IPS DF 4.7 (cell line): ENCODE results near the gene ACE.

Experiments
- DNase-seq: peaks from one replicate; pipeline ENCODE4 v3.0.0-alpha.2; 2013; ENCODE audit warnings: low spot score; ENCODE audit errors: extremely low read depth

The ACE gene

GRCh38 chr17:63476854-63477479 lies at the start of gene ACE:
ACE (plus strand) TSS chr17:63477061; CDS start chr17:63477095, 34 bp downstream.
- no peak for DNase-seq

DNA sequence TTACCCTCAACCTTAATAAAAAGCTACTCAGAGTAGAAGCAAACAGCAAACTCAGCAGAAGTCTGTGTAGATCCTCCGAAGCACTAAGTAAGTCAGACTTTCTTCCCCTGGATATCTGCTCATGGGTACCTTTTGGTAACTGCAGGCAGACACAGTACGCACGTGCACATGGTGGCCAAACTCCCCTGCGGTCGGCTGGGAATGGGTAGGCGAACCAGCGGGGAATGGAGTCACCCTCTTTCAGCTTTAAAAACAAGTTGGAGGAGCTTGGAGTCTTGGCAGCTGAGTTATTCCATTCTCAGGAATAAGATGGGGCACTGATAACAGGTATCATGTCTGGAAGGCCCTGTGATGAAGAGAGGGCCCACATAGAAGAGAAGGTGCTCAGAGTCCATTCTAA lies 47.1 kb upstream of the ACE start:
- no peak for DNase-seq

DNA sequence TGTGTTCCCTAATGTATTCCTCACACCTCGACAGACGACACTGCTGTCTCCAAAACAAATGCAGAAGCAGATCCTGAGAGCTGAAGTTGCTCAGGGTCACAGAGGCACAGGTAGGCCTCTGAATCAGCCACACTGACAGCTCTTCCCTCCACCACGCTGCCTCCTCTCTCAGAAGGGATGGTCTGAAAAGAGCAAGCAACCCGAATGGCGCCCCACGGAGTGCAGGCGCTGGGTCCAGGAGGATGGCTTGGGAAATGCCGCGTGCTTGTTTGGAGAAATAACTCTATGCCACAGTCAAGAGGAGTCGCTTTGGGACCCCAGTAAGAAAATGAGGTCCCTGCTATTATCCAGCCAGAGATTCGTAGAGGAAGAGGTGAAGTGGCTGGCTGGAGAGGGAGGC lies 46.6 kb upstream of the ACE start:
- no peak for DNase-seq

DNA sequence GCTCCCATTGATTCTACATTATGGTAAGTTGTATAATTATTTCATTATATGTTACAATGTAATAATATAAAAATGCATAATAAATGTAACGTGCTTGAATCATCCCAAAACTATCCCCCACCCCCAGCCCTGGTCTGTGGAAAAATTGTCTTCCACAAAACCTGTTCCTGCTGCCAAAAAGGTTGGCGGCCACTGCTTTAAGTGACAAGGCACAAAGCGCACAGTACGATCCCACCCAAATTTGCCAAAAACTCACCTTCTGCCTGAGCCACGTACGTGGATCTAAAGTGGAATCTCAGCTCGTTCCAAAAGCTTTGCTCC lies 45.3 kb upstream of the ACE start:
- no peak for DNase-seq

- DNase-seq, result no peak
Measured at GRCh38 chr17:63431939-63432804, 44.7 kb upstream of the ACE start.

- no peak for DNase-seq
Measured at GRCh38 chr17:63433746-63434591, 42.9 kb upstream of the ACE start.

DNA sequence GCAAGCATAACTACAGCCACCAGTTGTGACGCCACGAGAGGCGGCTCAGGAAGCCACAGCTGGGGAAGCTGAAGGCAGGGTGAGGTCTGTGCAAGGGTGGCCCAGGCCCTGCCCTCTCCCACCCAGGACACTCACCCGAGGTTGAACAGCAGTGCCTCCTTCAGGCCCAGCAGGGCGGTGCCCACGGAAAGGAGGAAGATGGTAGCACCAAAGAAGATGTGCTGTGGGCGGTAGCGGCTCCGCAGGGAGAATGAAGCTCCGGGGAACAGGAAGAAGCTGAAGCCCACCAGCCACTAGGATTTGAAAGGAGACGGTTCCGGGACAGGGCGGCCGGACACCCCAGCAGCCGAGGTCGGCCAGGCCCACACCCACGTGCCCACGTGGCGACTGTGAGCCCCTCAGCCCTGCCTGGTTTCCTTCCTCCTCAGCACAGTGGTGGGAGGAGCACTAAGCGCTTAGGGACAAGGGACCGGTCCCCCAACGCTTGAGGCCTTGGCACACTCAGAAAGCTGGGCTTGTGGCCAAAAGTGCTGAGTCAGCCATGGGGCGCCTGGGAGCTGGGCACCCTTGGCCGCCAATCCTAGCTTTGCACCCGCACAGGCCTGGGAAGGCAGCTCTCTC lies 41.8 kb upstream of the ACE start:
- DNase-seq, result no peak

DNA sequence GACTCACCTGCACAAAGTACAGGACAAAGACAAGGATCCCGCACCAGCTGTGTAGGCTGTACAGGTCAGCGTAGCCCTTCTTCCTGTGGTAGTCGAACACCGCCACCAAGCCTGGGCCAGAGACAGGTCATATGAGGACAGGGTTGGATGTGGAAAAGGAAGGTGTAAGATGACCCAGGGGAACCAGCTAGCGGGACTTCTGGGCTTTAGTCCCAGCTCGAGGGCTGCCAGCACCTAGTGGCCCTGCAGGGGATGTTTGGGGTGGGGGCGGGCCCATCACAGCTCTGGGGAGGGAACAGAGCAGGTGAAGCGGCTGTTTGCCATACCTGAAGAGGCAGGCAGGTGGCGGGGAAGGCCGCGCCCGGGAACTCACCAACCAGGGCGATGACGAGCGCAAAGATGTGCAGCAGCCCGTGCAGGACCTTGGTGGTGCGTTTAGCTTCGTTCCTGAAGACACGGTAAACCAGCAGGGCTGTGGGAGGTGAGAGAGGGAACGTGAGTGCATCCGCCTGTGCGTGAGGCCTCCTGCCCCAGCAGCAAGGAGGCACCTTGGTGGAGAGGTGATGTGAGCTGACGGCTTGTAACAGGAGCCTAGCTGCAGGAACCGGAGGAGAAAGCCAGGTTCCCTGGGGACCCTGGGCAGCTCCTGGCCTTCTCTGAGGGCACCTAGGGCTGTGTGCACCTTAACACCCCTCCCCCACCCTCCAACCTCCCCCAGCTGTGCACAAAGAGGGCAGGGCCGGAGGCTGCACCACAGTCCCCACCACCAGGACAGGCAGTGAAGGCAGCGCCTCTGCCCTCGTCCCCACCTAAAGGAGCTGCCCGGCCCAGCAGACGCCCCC lies 41.0 kb upstream of the ACE start:
- DNase-seq, result no peak

DNA sequence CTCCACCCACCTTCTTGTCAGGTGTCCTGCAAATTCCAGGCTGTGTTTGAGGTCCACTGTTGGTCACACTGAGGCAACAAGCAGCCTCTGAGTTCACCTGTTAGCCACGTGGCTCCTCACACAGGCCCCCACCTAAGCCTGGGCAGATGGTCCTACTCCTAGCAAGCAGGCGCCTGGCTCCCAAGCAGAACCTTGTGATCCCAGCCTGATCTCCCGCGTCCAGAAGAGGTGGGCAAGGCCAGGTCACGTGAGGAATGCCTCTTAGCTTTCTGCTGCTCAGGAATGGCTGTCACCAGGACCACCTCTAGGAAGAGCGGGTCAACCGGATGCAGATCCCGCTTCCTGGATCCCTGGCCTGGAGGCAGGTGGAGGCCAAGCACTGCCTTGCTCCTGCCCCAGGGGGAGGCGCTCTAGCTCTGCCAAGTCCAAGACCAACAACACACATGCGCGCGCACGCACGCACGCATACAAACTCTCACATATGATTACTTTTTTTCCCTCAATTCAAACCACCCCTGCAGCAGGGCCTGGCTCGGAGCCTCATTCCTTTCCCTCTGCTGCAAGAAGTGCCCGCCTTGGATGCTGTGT lies 40.2 kb upstream of the ACE start:
- no peak for DNase-seq

DNA sequence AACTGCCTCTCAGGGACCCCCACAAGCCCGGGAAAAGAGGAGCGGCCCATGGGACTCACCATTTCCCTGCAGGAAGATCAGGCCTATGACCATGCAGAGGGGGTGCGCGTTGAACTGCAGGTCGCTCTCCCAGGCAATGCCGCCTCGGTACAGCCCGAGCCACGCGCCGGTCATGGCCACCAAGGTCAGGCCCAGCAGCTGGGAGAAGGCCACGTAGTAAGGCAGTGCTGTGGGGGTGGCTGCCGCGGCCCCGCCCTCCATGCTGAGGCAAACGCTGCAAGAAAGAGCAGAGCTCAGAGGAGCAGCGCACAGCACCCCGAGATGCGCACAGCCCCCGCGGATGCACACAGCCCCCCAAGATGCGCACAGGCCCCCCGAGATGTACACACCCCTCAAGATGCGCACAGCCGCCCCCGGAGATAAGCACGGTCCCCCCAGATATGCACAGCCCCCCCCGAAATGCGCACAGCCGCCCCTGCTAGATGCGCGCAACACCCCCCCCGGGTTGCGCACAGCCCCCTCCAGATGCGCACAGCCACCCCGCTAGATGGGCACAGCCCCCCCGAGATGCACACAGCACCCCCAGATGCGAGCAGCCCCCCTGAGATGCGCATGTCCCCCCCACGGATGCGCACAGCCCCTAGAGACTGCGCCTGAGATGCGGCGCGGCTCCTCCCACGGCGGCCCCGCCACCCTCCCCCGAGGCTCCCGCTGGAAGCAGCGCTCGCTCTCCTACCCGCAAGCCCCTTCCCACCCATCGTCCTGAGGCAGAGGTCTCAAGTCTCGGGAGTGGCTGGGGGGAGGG lies 39.4 kb upstream of the ACE start:
- no peak for DNase-seq

GRCh38 chr17:63438092-63439051 lies 38.5 kb upstream of the ACE start:
- no peak for DNase-seq

- no peak for DNase-seq
Measured at GRCh38 chr17:63439687-63440086, 37.2 kb upstream of the ACE start.

DNA sequence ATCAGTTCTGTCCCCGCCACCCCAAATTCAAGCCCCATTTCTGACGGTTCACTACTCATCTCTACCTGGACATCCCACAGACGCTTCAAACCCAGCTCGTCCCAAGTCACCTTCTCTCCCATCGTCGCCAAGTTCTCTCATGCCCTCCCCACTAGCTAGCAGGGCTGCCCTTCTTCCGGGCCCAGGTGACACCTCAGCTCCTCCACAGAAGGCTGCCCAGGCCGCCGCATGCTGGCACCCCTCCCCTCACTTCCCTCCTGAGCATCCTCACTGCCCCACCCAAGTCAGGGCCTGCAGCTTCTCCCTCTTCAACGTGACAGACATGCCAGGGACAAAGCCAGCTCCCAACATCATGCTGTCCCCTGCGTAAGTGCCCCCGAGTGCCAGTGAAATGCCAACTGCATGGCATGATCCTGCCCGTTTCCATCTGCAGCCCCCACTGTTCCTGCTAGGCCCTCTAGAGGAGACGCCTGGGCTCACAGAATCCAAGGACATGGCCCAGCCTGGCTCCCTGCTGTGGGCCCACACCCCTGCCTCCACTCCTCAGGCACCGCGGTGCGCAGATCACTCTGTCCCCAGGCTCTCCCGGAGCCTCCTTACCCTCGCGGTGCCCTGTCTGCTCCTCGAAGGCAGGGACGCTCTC lies 36.6 kb upstream of the ACE start:
- DNase-seq, result no peak

- DNase-seq, result no peak
Measured at GRCh38 chr17:63440770-63441335, 36.0 kb upstream of the ACE start.

DNA sequence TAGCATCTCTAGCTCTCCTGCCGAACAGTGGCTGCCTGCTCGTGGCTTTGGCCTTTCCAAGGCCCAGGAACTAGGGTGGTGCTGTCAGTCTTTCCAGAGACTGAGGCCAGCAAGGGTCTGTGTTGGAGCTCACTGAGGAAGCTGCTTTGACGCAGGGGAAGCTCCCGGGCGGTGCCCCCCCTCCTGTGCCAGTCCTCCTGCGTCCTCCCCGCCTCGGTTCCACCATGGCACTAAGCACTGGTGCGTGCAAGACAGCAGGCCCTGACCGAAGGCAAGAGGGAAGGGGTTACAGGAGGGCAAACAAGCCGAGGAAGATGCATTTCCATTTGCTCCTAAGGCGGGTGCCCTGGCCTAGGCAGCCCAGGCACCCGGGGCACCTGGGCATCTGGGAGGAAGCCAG lies 35.2 kb upstream of the ACE start:
- DNase-seq, result no peak

DNA sequence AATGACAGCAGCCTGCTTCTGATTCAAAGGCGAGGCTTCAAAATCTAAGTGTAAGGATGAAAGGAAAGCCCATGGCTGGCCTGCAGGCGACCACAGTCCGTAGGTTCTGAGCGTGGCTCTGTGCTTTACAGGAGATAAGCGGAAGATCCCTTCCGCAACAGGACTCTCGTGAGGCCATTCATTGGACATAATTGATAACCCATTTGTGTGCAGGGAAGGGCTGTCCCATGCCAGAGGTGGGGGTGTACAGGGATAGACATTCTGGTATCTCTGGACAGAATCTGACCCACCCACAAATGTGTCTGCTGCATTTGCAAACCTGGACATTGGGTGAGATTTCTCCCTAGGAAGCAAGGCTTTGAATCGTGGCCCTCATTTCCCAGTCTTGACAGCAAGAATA lies 34.8 kb upstream of the ACE start:
- no peak for DNase-seq

DNA sequence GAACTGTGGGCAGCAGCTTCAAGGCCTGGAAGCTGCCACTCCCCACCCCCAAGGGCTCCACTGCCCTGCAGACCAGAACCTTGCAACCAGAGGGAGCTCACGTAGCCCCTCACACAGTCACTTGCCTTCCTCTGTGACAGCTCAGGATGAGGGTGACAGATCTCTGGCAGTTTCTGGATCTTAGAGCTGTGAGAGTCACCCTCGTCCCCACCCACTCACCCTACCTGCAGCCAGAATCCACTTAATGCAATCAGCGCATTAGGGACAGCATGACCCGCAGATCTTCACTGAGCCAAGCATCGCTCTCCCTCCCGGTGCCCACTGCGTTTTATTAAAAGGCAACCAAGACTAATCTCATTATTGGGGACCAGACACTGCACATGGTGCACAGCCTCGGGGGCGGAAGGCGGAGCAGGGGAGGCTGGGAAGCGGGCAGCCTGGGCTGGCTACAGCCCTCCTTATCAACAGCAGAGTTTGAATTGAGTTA lies 34.3 kb upstream of the ACE start:
- DNase-seq, result no peak

GRCh38 chr17:63443053-63443452 lies 33.8 kb upstream of the ACE start:
- no peak for DNase-seq
